ENCODE results near the gene APOBEC3H.

DNA sequence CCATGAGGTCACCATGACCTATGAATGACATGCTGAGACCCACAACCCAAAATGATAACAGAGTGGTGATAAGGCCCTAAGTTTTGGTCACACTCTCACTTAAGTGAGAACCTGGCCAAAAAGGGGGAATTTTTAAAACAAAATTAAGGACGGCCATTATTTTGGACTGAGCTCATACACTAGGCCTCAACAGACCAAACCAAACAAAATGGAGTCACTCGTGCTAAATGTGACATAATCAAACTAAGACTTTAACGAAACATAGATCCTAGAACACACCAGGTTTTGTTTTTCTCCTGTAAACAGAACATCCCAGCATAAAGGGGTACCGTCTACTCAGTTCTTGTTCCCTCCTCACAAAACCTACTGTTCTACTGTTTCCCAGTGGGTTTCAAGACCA lies 11.4 kb downstream of the APOBEC3H start:
- TF ChIP-seq, protein P1, sequence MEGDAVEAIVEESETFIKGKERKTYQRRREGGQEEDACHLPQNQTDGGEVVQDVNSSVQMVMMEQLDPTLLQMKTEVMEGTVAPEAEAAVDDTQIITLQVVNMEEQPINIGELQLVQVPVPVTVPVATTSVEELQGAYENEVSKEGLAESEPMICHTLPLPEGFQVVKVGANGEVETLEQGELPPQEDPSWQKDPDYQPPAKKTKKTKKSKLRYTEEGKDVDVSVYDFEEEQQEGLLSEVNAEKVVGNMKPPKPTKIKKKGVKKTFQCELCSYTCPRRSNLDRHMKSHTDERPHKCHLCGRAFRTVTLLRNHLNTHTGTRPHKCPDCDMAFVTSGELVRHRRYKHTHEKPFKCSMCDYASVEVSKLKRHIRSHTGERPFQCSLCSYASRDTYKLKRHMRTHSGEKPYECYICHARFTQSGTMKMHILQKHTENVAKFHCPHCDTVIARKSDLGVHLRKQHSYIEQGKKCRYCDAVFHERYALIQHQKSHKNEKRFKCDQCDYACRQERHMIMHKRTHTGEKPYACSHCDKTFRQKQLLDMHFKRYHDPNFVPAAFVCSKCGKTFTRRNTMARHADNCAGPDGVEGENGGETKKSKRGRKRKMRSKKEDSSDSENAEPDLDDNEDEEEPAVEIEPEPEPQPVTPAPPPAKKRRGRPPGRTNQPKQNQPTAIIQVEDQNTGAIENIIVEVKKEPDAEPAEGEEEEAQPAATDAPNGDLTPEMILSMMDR (optimal IDR thresholded peaks at IDR 0.05 in 1 of 3, IDR thresholded peaks at IDR 0.05 in 1 of 3, conservative IDR thresholded peaks at IDR 0.05 in 1 of 3; ENCODE audit: extremely low read depth in 1 of 3, insufficient read depth in 2 of 3, low read length in 3 of 3) = no peak
- no peak for TF ChIP-seq EZH2 (IDR thresholded peaks at IDR 0.05; ENCODE audit: low read length)
